CD8-positive, alpha-beta memory T cell (primary cell): Measurements from ENCODE around the gene BEND4. TPM values are rescaled to one million over a fixed set of nuclear protein-coding genes. Genes with fewer than 3 reads are reported as not detected.

ENCODE experiments used
- polyA plus RNA-seq: library from polyadenylated mRNA; unstranded; fragments of 300-500 nt; fragmentation: Illumina TruSeq; gene quantifications from one replicate; pipeline ENCODE4 v1.2.3, GENCODE V29; 2021
- total RNA-seq, 2 experiments: library from RNA; stranded (reverse); gene quantifications; one replicate each; pipeline ENCODE4 v1.2.3, GENCODE V29; 2021

Gene BEND4
- total and polyA plus RNA-seq, 3 experiments from 2014 or later, result 0.70 to 3.2 (median 3.2) TPM

Other genes with a start within 250 kb of the BEND4 start
- 10 to 100 TPM; 86.1 to 86.8 TPM for gene TMEM33, start 217.2 kb downstream of the BEND4 start, total RNA-seq
- gene TMEM33, start 217.2 kb downstream of the BEND4 start, polyA plus RNA-seq, result 25.0 TPM
- under 1 TPM; 0.31 to 0.33 TPM for gene DCAF4L1, start 170.9 kb downstream of the BEND4 start, total RNA-seq
- gene DCAF4L1, start 170.9 kb downstream of the BEND4 start, polyA plus RNA-seq, result not detected
- 10 to 100 TPM; 54.3 to 56.7 TPM for gene SLC30A9, start 162.1 kb downstream of the BEND4 start, total RNA-seq
- gene SLC30A9, start 162.1 kb downstream of the BEND4 start, polyA plus RNA-seq, result 32.9 TPM
- under 1 TPM in 1 of 2 experiments, not detected in 1; 0.11 TPM for gene SHISA3, start 244.8 kb upstream of the BEND4 start, total RNA-seq
- not detected for gene SHISA3, start 244.8 kb upstream of the BEND4 start, polyA plus RNA-seq